H9 (cell line): ENCODE measurements around the gene EPB41L5. TPM values are rescaled to one million over a fixed set of nuclear protein-coding genes. Genes with fewer than 3 reads are reported as not detected.

ENCODE experiments used
- DNase-seq: peaks from one replicate; pipeline ENCODE4 v3.0.0-alpha.2; 2017
- H2AFZ ChIP-seq: one replicate; pipeline ENCODE4 v1.6.1; 2013; ENCODE audit warnings: mild to moderate bottlenecking, low read length, control low read depth, moderate library complexity
- H2AK5ac ChIP-seq: 2 replicates; pipeline ENCODE4 v1.6.1; 2013; ENCODE audit warnings: low read length, control low read depth, mixed read lengths; ENCODE audit not compliant: insufficient read length
- H2BK120ac ChIP-seq: one replicate; pipeline ENCODE4 v1.6.1; 2013; ENCODE audit warnings: low read depth, mild to moderate bottlenecking, low read length, control low read depth, inconsistent platforms; ENCODE audit not compliant: poor library complexity, severe bottlenecking
- H2BK12ac ChIP-seq: 2 replicates; pipeline ENCODE4 v1.6.1; 2013; ENCODE audit warnings: low read length, control low read depth, mixed read lengths, low read depth; ENCODE audit not compliant: insufficient read length
- H2BK15ac ChIP-seq: 2 replicates; pipeline ENCODE4 v1.6.1; 2013; ENCODE audit warnings: low read depth, low read length, control low read depth
- H2BK20ac ChIP-seq: one replicate; pipeline ENCODE4 v1.6.1; 2013; ENCODE audit warnings: low read depth, mild to moderate bottlenecking, low read length, control low read depth, inconsistent platforms; ENCODE audit not compliant: poor library complexity, severe bottlenecking
- H2BK5ac ChIP-seq: 2 replicates; pipeline ENCODE4 v1.6.1; 2013; ENCODE audit warnings: low read length, control low read depth, mixed read lengths; ENCODE audit not compliant: insufficient read length
- H3K14ac ChIP-seq: 2 replicates; pipeline ENCODE4 v1.6.1; 2013; ENCODE audit warnings: low read length, control low read depth; ENCODE audit not compliant: insufficient read depth
- H3K18ac ChIP-seq: 2 replicates; pipeline ENCODE4 v1.6.1; 2013; ENCODE audit warnings: low read depth, mild to moderate bottlenecking, mixed read lengths, low read length, control low read depth; ENCODE audit not compliant: insufficient read length
- H3K23ac ChIP-seq: 2 replicates; pipeline ENCODE4 v1.6.1; 2013; ENCODE audit warnings: low read length, control low read depth, mixed read lengths, low read depth; ENCODE audit not compliant: insufficient read length
- H3K23me2 ChIP-seq: 2 replicates; pipeline ENCODE4 v1.6.1; 2013; ENCODE audit warnings: low read depth, mild to moderate bottlenecking, mixed read lengths, low read length, control low read depth; ENCODE audit not compliant: insufficient read length, poor library complexity, severe bottlenecking
- H3K27ac ChIP-seq: 2 replicates; pipeline ENCODE4 v1.5.1; 2013; ENCODE audit warnings: low read length, control low read depth, mixed read lengths, low read depth; ENCODE audit not compliant: insufficient read length
- H3K27me3 ChIP-seq: 2 replicates; pipeline ENCODE4 v1.6.1; 2013; ENCODE audit warnings: low read length, control low read depth, inconsistent platforms; ENCODE audit not compliant: insufficient read depth
- H3K4ac ChIP-seq: 2 replicates; pipeline ENCODE4 v1.6.1; 2013; ENCODE audit warnings: low read depth, mild to moderate bottlenecking, control low read depth, inconsistent platforms, low read length, moderate library complexity
- H3K4me1 ChIP-seq: 2 replicates; pipeline ENCODE4 v1.6.1; 2013; ENCODE audit warnings: low read length, control low read depth, inconsistent platforms; ENCODE audit not compliant: insufficient read depth
- H3K4me2 ChIP-seq: 2 replicates; pipeline ENCODE4 v1.6.1; 2013; ENCODE audit warnings: low read length, control low read depth, mixed read lengths; ENCODE audit not compliant: insufficient read length, insufficient read depth
- H3K56ac ChIP-seq: 2 replicates; pipeline ENCODE4 v1.6.1; 2013; ENCODE audit warnings: low read depth, mild to moderate bottlenecking, mixed read lengths, low read length, control low read depth; ENCODE audit not compliant: insufficient read length
- H3K79me1 ChIP-seq: 2 replicates; pipeline ENCODE4 v1.6.1; 2013; ENCODE audit warnings: low read depth, mild to moderate bottlenecking, moderate library complexity, low read length, control low read depth, inconsistent platforms; ENCODE audit not compliant: insufficient read depth, poor library complexity, severe bottlenecking
- H3K79me2 ChIP-seq: 2 replicates; pipeline ENCODE4 v1.6.1; 2013; ENCODE audit warnings: low read length, control low read depth, inconsistent platforms; ENCODE audit not compliant: insufficient read depth
- H3K9ac ChIP-seq: 2 replicates; pipeline ENCODE4 v1.6.1; 2013; ENCODE audit warnings: low read length, control low read depth, mixed read lengths; ENCODE audit not compliant: insufficient read length; ENCODE audit errors: extremely low read depth
- H3K9me3 ChIP-seq: one replicate; pipeline ENCODE4 v1.6.1; 2013; ENCODE audit warnings: low read depth, low read length, inconsistent platforms; ENCODE audit not compliant: control insufficient read depth
- H3T11ph ChIP-seq: one replicate; pipeline ENCODE4 v1.6.1; 2013; ENCODE audit warnings: mild to moderate bottlenecking, low read length, control low read depth, inconsistent platforms
- H4K20me1 ChIP-seq: one replicate; pipeline ENCODE4 v1.6.1; 2013; ENCODE audit not compliant: control insufficient read depth, insufficient read length, insufficient read depth
- H4K5ac ChIP-seq: 2 replicates; pipeline ENCODE4 v1.6.1; 2013; ENCODE audit warnings: low read depth, mild to moderate bottlenecking, mixed read lengths, low read length, control low read depth; ENCODE audit not compliant: insufficient read length
- H4K8ac ChIP-seq: replicated peaks from 2 replicates; pipeline ENCODE4 v1.6.1; 2013; ENCODE audit warnings: low read length, control low read depth, mixed read lengths, low read depth; ENCODE audit not compliant: insufficient read length
- H4K91ac ChIP-seq: 2 replicates; pipeline ENCODE4 v1.6.1; 2013; ENCODE audit warnings: low read depth, mild to moderate bottlenecking, moderate library complexity, mixed read lengths, low read length, control low read depth; ENCODE audit not compliant: insufficient read length
- H3K27ac Mint-ChIP-seq, 3 experiments: 2 replicates in 2 of 3; 3 replicates in 1 of 3; pipeline ENCODE4 v1.8.0; 2020 to 2021; ENCODE audit warnings: mixed read lengths in 3 of 3, mild to moderate bottlenecking in 1 of 3, moderate library complexity in 1 of 3
- H3K27me3 Mint-ChIP-seq: 2 replicates; pipeline ENCODE4 v1.8.0; 2021; ENCODE audit warnings: low read depth, mild to moderate bottlenecking, moderate library complexity, mixed read lengths
- H3K36me3 Mint-ChIP-seq, 3 experiments: 2 replicates in 2 of 3; 3 replicates in 1 of 3; pipeline ENCODE4 v1.8.0; 2020 to 2021; ENCODE audit warnings: low read depth in 3 of 3, mixed read lengths in 3 of 3; ENCODE audit not compliant: insufficient read depth in 1 of 3
- H3K4me1 Mint-ChIP-seq, 2 experiments: 2 replicates each; pipeline ENCODE4 v1.8.0; 2020; ENCODE audit warnings: mixed read lengths in 2 of 2
- H3K4me3 Mint-ChIP-seq, 2 experiments: 2 replicates in 1 of 2; 3 replicates in 1 of 2; pipeline ENCODE4 v1.8.0; 2020 to 2021; ENCODE audit warnings: mild to moderate bottlenecking in 2 of 2, mixed read lengths in 2 of 2, moderate library complexity in 1 of 2
- H3K9me3 Mint-ChIP-seq, 2 experiments: 2 replicates in 1 of 2; 3 replicates in 1 of 2; pipeline ENCODE4 v1.8.0; 2020; ENCODE audit warnings: mild to moderate bottlenecking in 2 of 2, mixed read lengths in 2 of 2, moderate library complexity in 1 of 2
- WGBS: extraction: QIAGEN DNeasy Blood & Tissue Kit; methylation state at CpG from one replicate; pipeline ENCODE4 v1.1.7; 2013; ENCODE audit warnings: missing lambda C conversion rate, low lambda C conversion rate, mixed read lengths; ENCODE audit not compliant: insufficient read length; ENCODE audit errors: extremely low coverage; 5-methylcytosine and 5-hydroxymethylcytosine counted together
- total RNA-seq: library from RNA; stranded (reverse); gene quantifications from 2 replicates; pipeline ENCODE4 v1.2.1, GENCODE V29; 2021
- TF ChIP-seq, protein P1 (sequence below): fragments of 200-600 bp; sonication (generic); conservative IDR thresholded peaks from 3 replicates; pipeline ENCODE4 v1.8.0; 2021; ENCODE audit warnings: antibody characterized with exemption, mild to moderate bottlenecking

The EPB41L5 gene
- total RNA-seq, 1 experiment from 2014 or later: 40.4 TPM

- no peak overlapping the region for H2AFZ ChIP-seq
- H2BK20ac ChIP-seq: no peak overlapping the region
- Mint-ChIP-seq H3K36me3 (peaks cover 10 to 25% (median 23%) of the 10 kb centered on the region in 3 experiments), H3K9me3 (peaks cover 6 to 9% of the 10 kb centered on the region in 2 experiments), H3K27me3 (peaks cover 21% of the 10 kb centered on the region), H3K27ac (no peak overlapping the region), H3K4me3 (no peak overlapping the region), H3K4me1 (peaks cover 26 to 30% of the 10 kb centered on the region in 2 experiments)
- no peak overlapping the region for H3K56ac ChIP-seq
- no peak overlapping the region for H3T11ph ChIP-seq
- peaks cover 10% of the 10 kb centered on the region; the same call in 1 of the 2 replicates for H3K27me3 ChIP-seq
- H2BK15ac ChIP-seq: no peak overlapping the region
- no peak overlapping the region for H2BK12ac ChIP-seq
- peaks cover 5% of the 10 kb centered on the region for H4K20me1 ChIP-seq
- DNase-seq: no peak
- no peaks in the 10 kb centered on the region for H3K4me1 ChIP-seq
- no peak overlapping the region for H3K23ac ChIP-seq
- no peak overlapping the region for H3K9ac ChIP-seq
- H4K91ac ChIP-seq: no peak overlapping the region
- H2BK5ac ChIP-seq: no peak overlapping the region
- WGBS: no CpG with 5 or more reads among the region's 5 CpGs
- no peak overlapping the region for H3K4me2 ChIP-seq
- H4K5ac ChIP-seq: no peak overlapping the region
- no peak overlapping the region for H3K4ac ChIP-seq
- H3K9me3 ChIP-seq: peaks cover 4% of the 10 kb centered on the region
- TF ChIP-seq, protein P1, sequence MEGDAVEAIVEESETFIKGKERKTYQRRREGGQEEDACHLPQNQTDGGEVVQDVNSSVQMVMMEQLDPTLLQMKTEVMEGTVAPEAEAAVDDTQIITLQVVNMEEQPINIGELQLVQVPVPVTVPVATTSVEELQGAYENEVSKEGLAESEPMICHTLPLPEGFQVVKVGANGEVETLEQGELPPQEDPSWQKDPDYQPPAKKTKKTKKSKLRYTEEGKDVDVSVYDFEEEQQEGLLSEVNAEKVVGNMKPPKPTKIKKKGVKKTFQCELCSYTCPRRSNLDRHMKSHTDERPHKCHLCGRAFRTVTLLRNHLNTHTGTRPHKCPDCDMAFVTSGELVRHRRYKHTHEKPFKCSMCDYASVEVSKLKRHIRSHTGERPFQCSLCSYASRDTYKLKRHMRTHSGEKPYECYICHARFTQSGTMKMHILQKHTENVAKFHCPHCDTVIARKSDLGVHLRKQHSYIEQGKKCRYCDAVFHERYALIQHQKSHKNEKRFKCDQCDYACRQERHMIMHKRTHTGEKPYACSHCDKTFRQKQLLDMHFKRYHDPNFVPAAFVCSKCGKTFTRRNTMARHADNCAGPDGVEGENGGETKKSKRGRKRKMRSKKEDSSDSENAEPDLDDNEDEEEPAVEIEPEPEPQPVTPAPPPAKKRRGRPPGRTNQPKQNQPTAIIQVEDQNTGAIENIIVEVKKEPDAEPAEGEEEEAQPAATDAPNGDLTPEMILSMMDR: no peak
- H3K23me2 ChIP-seq: no peaks in the 10 kb centered on the region
- no peak overlapping the region for H3K14ac ChIP-seq
- no peak overlapping the region for H4K8ac ChIP-seq
- no peak overlapping the region for H3K27ac ChIP-seq
- no peak overlapping the region for H2BK120ac ChIP-seq
- no peaks in the 10 kb centered on the region; the same call in 1 of the 2 replicates for H3K79me2 ChIP-seq
- H3K18ac ChIP-seq: no peak overlapping the region
- no peaks in the 10 kb centered on the region for H3K79me1 ChIP-seq
- no peak overlapping the region for H2AK5ac ChIP-seq
Observed at GRCh38 chr2:120219291-120219690, 206.4 kb downstream of the EPB41L5 start.
